Karpas-422 (cell line): ENCODE measurements around the gene CCDC40. TPM values are rescaled to one million over a fixed set of nuclear protein-coding genes. Genes with fewer than 3 reads are reported as not detected.
"Not testable (repeated sequence)": the region's sequence is repeated elsewhere in the genome, so short reads cannot be mapped to it uniquely, and the experiment has no call there.

Source experiments
- DNase-seq: peaks from one replicate; pipeline ENCODE4 v3.0.0-alpha.2; 2015
- H2AFZ ChIP-seq: fragments of 200-600 bp; sonication (generic); 2 replicates; pipeline ENCODE4 v1.6.1; 2014; ENCODE audit warnings: antibody characterized with exemption, low read length, mixed read lengths
- H3K27ac ChIP-seq: fragments of 200-600 bp; sonication (generic); 2 replicates; pipeline ENCODE4 v1.5.1; 2014; ENCODE audit warnings: mild to moderate bottlenecking, low read length, moderate library complexity
- H3K27me3 ChIP-seq: fragments of 200-600 bp; sonication (generic); 2 replicates; pipeline ENCODE4 v1.6.1; 2014; ENCODE audit warnings: low read length, mixed read lengths
- H3K36me3 ChIP-seq: fragments of 200-600 bp; sonication (generic); 2 replicates; pipeline ENCODE4 v1.6.1; 2014; ENCODE audit warnings: low read length, mixed read lengths; ENCODE audit not compliant: insufficient read depth
- H3K4me1 ChIP-seq: fragments of 200-600 bp; sonication (generic); 2 replicates; pipeline ENCODE4 v1.6.1; 2014; ENCODE audit warnings: mild to moderate bottlenecking, low read length, mixed read lengths
- H3K4me2 ChIP-seq: fragments of 200-600 bp; sonication (generic); 2 replicates; pipeline ENCODE4 v1.6.1; 2014; ENCODE audit warnings: low read length, low read depth, mild to moderate bottlenecking; ENCODE audit not compliant: poor library complexity, severe bottlenecking
- H3K4me3 ChIP-seq: fragments of 200-600 bp; sonication (generic); 2 replicates; pipeline ENCODE4 v1.5.1; 2014; ENCODE audit warnings: mild to moderate bottlenecking, antibody characterized with exemption, low read length, mixed read lengths
- H3K79me2 ChIP-seq: fragments of 200-600 bp; sonication (generic); 2 replicates; pipeline ENCODE4 v1.6.1; 2014; ENCODE audit warnings: mild to moderate bottlenecking, low read length, mixed read lengths
- H3K9ac ChIP-seq: fragments of 200-600 bp; sonication (generic); 2 replicates; pipeline ENCODE4 v1.6.0; 2014; ENCODE audit warnings: low read length
- H3K9me2 ChIP-seq: fragments of 200-600 bp; sonication (generic), shearing (Covaris generic); replicated peaks from 2 replicates; pipeline ENCODE4 v1.6.0; 2014; ENCODE audit warnings: mild to moderate bottlenecking, low read length, moderate library complexity; ENCODE audit not compliant: insufficient read depth
- H3K9me3 ChIP-seq: fragments of 300-700, 200-600 bp; sonication (generic); 2 replicates; pipeline ENCODE4 v1.6.1; 2014; ENCODE audit warnings: low read length, mixed read lengths
- H4K20me1 ChIP-seq: fragments of 200-600 bp; sonication (generic); 2 replicates; pipeline ENCODE4 v1.6.1; 2014; ENCODE audit warnings: mild to moderate bottlenecking, antibody characterized with exemption, low read length, low read depth; ENCODE audit not compliant: insufficient read depth
- total RNA-seq: library from RNA; depleted of rRNA; stranded (reverse); fragments of >200 nt; shearing (Covaris generic); gene quantifications from 2 replicates; pipeline ENCODE4 v1.2.3, GENCODE V29; 2014; ENCODE audit warnings: low replicate concordance

Gene CCDC40
- total RNA-seq, 1 experiment from 2014 or later = not detected

DNA sequence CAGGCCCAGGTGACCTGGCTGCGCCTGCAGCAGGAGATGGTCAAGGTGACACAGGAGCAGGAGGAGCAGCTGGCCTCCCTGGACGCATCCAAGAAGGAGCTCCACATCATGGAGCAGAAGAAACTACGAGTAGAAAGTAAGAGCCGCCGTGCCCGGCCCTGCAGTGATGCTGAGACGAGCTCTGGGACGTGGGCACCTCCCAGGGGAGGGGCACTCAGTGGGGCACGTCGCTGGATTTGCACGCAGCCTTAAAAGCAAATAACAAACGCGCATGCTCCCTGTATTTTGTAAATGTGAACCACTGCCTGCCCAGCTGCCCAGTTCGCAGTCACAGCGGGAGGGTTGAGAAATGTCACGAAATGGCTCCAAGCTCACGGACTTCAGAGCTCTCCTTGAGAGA is 49.6 kb downstream of the CCDC40 start:
- no peaks in the 10 kb centered on the region for H3K27me3 ChIP-seq
- no peak overlapping the region for H3K4me3 ChIP-seq
- no peaks in the 10 kb centered on the region for H3K9me3 ChIP-seq
- H3K9ac ChIP-seq = no peak overlapping the region
- H3K9me2 ChIP-seq = no peaks in the 10 kb centered on the region
- no peaks in the 10 kb centered on the region for H3K4me1 ChIP-seq
- no peak overlapping the region for H2AFZ ChIP-seq
- no peaks in the 10 kb centered on the region for H4K20me1 ChIP-seq
- H3K79me2 ChIP-seq = no peaks in the 10 kb centered on the region
- peak; percentile 44 for DNase-seq
- H3K4me2 ChIP-seq = no peak overlapping the region
- no peak overlapping the region for H3K27ac ChIP-seq
- H3K36me3 ChIP-seq = no peaks in the 10 kb centered on the region

DNA sequence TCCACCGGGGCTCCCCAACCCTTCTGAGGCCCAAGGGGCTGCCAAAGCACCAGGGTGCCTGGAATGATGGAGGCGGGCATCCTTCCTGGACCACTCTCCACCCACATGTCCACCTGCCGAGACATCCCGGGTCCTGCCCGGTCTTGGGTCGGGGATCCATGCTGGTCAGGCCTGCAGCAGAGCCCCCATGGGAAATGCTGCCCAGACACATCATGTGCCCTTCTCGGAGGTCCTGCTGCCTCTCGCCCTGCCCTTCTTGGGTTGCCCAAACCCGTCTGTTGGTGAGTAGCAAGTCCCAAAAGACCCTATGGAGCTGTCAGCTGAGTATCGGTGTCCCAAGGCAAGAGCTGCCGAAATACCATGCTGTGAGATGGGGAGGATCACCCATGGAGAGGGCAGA is 50.2 kb downstream of the CCDC40 start:
- Histone ChIP-seq H3K4me2 (no peak overlapping the region), H2AFZ (no peak overlapping the region)
- no peak for DNase-seq

DNA sequence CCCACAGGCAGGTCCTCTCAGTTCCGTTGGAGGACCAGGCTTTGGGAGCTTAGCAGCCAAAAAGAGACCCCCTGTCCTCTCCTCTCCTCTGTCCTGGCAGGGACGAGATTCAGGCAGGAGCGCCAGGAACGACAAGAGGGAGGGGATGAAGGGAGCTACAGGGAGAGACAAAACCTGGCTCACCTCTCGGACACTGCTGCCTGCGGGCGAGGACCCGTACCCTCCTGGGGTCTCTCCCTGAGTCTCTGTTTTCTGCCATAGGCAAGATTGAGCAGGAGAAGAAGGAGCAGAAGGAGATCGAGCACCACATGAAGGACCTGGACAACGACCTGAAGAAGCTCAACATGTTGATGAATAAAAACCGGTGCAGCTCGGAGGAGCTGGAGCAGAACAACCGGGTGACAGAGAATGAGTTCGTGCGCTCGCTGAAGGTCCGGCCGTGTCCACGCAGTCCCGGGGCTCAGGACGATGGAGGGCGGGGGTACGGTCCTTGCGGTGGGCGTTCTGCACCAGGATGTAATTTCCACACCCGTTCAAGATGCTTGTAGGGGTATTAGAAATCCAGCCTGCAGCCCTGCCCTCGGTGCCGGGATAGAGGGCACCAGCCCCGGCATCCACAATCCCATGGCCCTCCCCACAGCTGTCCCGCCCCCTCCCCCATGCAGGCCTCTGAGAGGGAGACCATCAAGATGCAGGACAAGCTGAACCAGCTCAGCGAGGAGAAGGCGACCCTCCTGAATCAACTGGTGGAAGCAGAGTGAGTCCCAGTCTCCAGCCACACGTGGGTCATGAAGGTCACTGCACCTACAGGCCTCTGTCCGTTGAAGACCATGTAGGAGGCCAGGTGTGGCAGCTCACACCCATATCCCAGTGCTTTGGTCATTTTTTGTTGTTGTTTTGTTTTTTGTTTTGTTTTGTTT is 51.2 kb downstream of the CCDC40 start:
- Histone ChIP-seq H3K9ac (no peak overlapping the region), H3K9me3 (no peaks in the 10 kb centered on the region), H2AFZ (no peak overlapping the region), H3K4me2 (no peak overlapping the region), H3K27me3 (no peaks in the 10 kb centered on the region), H3K27ac (no peak overlapping the region), H4K20me1 (no peaks in the 10 kb centered on the region), H3K9me2 (no peaks in the 10 kb centered on the region), H3K79me2 (no peaks in the 10 kb centered on the region), H3K4me3 (no peak overlapping the region), H3K36me3 (no peaks in the 10 kb centered on the region), H3K4me1 (no peaks in the 10 kb centered on the region)
- DNase-seq = no peak

More for the DNA sequence above, 50.2 kb downstream of the CCDC40 start:
- H3K27me3 ChIP-seq = no peaks in the 10 kb centered on the region
- no peaks in the 10 kb centered on the region for H3K79me2 ChIP-seq
- H3K27ac ChIP-seq = no peak overlapping the region
- H3K36me3 ChIP-seq = no peaks in the 10 kb centered on the region
- H3K9ac ChIP-seq = no peak overlapping the region
- H3K4me3 ChIP-seq = no peak overlapping the region
- no peaks in the 10 kb centered on the region for H3K9me3 ChIP-seq
- H4K20me1 ChIP-seq = no peaks in the 10 kb centered on the region
- no peaks in the 10 kb centered on the region for H3K4me1 ChIP-seq
- no peaks in the 10 kb centered on the region for H3K9me2 ChIP-seq

DNA sequence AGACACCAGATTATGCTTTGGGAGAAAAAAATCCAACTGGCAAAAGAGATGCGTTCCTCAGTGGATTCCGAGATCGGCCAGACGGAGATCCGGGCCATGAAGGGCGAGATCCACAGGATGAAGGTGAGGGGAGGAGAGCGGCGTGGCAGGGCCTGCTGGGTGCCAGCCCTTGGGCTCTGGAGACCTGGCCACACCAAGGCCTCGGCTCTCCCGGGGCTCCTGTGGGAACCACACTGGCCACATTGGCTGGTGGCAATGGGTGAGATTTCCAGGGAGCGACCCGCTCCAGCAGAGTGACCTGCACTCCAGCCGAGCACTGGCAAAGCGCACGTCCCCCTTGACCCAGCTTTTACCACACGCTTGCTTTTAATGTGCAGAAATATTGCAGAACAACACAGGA is 53.3 kb downstream of the CCDC40 start:
- H3K9me3 ChIP-seq = no peaks in the 10 kb centered on the region
- H3K36me3 ChIP-seq = no peaks in the 10 kb centered on the region
- H4K20me1 ChIP-seq = no peaks in the 10 kb centered on the region
- H3K9me2 ChIP-seq = no peaks in the 10 kb centered on the region
- no peak overlapping the region for H2AFZ ChIP-seq
- no peak overlapping the region for H3K4me3 ChIP-seq
- H3K9ac ChIP-seq = no peak overlapping the region
- no peak overlapping the region for H3K27ac ChIP-seq
- no peaks in the 10 kb centered on the region for H3K4me1 ChIP-seq
- no peak overlapping the region for H3K4me2 ChIP-seq
- no peaks in the 10 kb centered on the region for H3K27me3 ChIP-seq
- H3K79me2 ChIP-seq = no peaks in the 10 kb centered on the region
- DNase-seq = no peak

DNA sequence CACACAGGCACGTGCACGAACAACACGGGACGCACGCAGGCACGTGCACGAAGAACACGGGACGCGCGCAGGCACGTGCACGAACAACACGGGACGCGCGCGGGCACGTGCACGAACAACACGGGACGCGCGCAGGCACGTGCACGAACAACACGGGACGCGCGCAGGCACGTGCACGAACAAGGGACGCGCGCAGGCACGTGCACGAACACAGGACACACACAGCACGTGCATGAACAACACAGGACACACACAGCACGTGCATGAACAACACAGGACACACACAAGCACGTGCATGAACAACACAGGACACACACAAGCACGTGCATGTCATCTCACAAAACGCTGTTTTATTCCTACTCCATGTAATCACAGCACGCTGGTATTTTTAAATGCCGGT is 53.7 kb downstream of the CCDC40 start:
- not testable (repeated sequence) for H3K27me3 ChIP-seq, H3K27ac ChIP-seq, H3K9ac ChIP-seq, DNase-seq, H3K9me3 ChIP-seq, H3K4me2 ChIP-seq, H2AFZ ChIP-seq, H4K20me1 ChIP-seq, H3K79me2 ChIP-seq, H3K4me3 ChIP-seq, H3K4me1 ChIP-seq, H3K36me3 ChIP-seq, H3K9me2 ChIP-seq

DNA sequence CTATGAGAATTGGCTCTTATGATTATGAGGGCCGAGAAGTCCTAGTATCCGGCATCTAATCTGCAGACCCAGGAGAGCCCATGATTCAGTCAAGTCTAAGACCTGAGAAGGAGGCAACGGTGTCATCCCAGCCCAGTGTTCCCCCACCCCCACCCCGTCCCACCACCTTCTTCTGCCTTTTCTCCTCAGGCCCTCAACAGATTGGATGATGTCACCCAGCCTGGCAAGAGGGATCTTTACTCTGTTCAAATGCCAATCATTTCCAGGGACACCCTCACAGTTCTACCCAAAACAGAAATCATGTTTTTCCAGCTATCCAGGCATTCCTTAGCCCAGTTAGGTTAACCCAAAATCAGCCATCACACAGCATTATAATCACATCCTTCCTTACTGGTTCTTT is 54.9 kb downstream of the CCDC40 start:
- Histone ChIP-seq H4K20me1 (no peaks in the 10 kb centered on the region), H3K79me2 (no peaks in the 10 kb centered on the region), H3K27ac (no peak overlapping the region), H3K9me3 (no peaks in the 10 kb centered on the region), H3K4me1 (no peaks in the 10 kb centered on the region), H3K4me2 (no peak overlapping the region), H2AFZ (no peak overlapping the region), H3K4me3 (no peak overlapping the region), H3K27me3 (no peaks in the 10 kb centered on the region), H3K9me2 (no peaks in the 10 kb centered on the region), H3K36me3 (no peaks in the 10 kb centered on the region), H3K9ac (no peak overlapping the region)
- no peak for DNase-seq

DNA sequence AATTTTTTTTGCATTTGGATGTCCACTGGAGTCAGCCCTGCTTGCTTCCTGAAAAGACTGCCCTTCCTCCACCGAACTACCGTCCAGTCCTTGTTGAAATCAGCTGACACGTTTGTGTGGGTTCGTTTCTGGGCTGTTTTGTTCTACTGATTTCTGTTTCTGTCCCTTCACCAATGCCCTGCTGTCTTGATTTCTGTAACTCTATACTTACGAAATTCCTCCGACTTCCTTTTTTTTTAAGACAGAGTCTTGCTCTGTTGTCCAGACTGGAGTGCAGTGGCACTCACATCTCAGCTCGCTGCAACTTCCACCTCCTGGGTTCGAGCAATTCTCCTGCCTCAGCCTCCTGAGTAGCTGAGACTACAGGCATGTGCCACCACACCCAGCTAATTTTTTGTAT is 56.5 kb downstream of the CCDC40 start:
- Histone ChIP-seq H3K36me3 (no peaks in the 10 kb centered on the region), H3K9me2 (no peaks in the 10 kb centered on the region), H3K9ac (no peak overlapping the region), H3K79me2 (no peaks in the 10 kb centered on the region), H3K4me3 (no peak overlapping the region), H2AFZ (no peak overlapping the region), H3K9me3 (no peaks in the 10 kb centered on the region), H3K4me1 (no peaks in the 10 kb centered on the region), H3K4me2 (no peak overlapping the region), H3K27ac (no peak overlapping the region), H4K20me1 (no peaks in the 10 kb centered on the region), H3K27me3 (no peaks in the 10 kb centered on the region)
- DNase-seq = no peak

DNA sequence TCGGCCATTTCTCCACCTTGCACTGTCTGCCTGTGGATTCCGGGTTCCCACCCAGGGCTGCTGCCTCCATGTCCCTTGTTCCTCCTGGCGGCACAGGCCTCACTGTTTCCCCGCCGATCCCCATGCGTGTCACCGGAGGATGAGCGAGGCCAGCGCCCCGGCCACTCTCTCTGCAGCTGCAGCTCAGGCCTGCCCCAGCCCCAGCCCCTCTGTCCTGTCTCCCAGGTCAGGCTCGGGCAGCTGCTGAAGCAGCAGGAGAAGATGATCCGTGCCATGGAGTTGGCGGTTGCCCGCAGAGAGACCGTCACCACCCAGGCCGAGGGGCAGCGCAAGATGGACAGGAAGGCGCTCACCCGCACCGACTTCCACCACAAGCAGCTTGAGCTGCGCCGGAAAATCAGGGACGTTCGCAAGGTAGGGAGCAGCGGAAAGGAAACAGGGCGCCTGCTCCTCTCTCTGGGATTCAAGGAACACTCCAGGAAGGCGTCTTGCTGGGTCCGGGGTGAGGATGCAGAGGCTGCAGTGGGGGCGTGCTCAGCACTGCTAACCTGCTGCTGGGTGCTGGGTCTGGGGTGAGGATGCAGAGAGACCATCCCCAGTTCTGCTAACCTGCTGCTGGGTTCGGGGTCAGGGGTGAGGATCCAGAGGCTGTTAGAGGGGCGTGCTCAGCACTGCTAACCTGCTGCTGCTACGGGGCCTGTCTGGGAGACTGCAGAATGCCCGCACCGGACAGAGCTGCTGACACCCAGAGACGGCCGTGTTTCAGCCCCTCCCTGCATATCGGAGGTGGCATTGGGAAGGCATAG is 58.8 kb downstream of the CCDC40 start:
- Histone ChIP-seq H3K27ac (no peak overlapping the region), H3K9ac (no peak overlapping the region), H3K4me2 (no peak overlapping the region), H3K79me2 (no peaks in the 10 kb centered on the region), H3K36me3 (no peaks in the 10 kb centered on the region), H3K4me1 (peaks cover 1% of the 10 kb centered on the region), H3K9me3 (no peaks in the 10 kb centered on the region), H3K4me3 (no peak overlapping the region), H2AFZ (no peak overlapping the region), H4K20me1 (no peaks in the 10 kb centered on the region), H3K9me2 (no peaks in the 10 kb centered on the region), H3K27me3 (no peaks in the 10 kb centered on the region)
- DNase-seq = no peak
